HepG2 (cell line): Measurements from ENCODE around the gene TMCC1. TPM values are rescaled to one million over a fixed set of nuclear protein-coding genes. Genes with fewer than 3 reads are reported as not detected.

ENCODE experiments used
- ATAC-seq: fragments of 200-7000 bp; cut with Tn5 transposase; 3 replicates; pipeline ENCODE4 v1.9.1; 2020; ENCODE audit warnings: mild to moderate bottlenecking, moderate library complexity
- BruUV-seq: library from RNA; stranded (reverse); fragments of 400-500 nt; replicated peaks from 2 replicates; lab custom pipeline; 2021; lab: Mats Ljungman, UMichigan
- CTCF ChIA-PET: fragments of 300-600 bp; formaldehyde crosslinking; extraction: SDS; loops from one replicate; lab custom pipeline; 2021; ENCODE audit warnings: low total read pairs, inconsistent platforms, low intra/inter-chr PET ratio; lab: Yijun Ruan, JAX
- POLR2A ChIA-PET: fragments of 350-600 bp; sonication (Branson Sonifier 250); formaldehyde crosslinking; loops from one replicate; lab custom pipeline; 2020; ENCODE audit warnings: antibody characterized with exemption, inconsistent platforms; lab: Yijun Ruan, JAX
- DNase-seq: peaks from one replicate; pipeline ENCODE4 v3.0.0-alpha.2; 2015; ENCODE audit warnings: low spot score
- FAIRE-seq: peaks from 3 replicates; lab custom pipeline; 2011; peaks lifted over from hg19 to GRCh38; lab: Jason Lieb, UNC
- H2AFZ ChIP-seq: one replicate; pipeline ENCODE4 v1.6.1; 2011; ENCODE audit warnings: low read length, inconsistent platforms
- H3K27ac ChIP-seq: fragments of 300-600 bp; 3 replicates; pipeline ENCODE4 v1.8.0; 2011; ENCODE audit warnings: mixed run types, mild to moderate bottlenecking, mixed read lengths, low read length, inconsistent platforms; ENCODE audit not compliant: insufficient read depth; ENCODE audit errors: extremely low read length
- H3K27me3 ChIP-seq, 2 experiments: fragments of 200-600 bp in 1 of 2; 2 replicates in 1 of 2; 3 replicates in 1 of 2; pipeline versions ENCODE4 v1.6.0 to v1.8.0; 2011; ENCODE audit warnings: low read length in 2 of 2, mild to moderate bottlenecking in 2 of 2, moderate library complexity in 2 of 2, inconsistent platforms in 1 of 2; ENCODE audit not compliant: insufficient read depth in 2 of 2, control insufficient read depth in 1 of 2
- H3K36me3 ChIP-seq, 2 experiments: fragments of 200-600 bp in 1 of 2; replicated peaks in 1 of 2; 2 replicates in 1 of 2; 3 replicates in 1 of 2; pipeline versions ENCODE4 v1.5.1 to v1.8.0; 2011; ENCODE audit warnings: low read length in 2 of 2, inconsistent platforms in 1 of 2; ENCODE audit not compliant: insufficient read depth in 2 of 2, control insufficient read depth in 1 of 2
- H3K4me1 ChIP-seq: 2 replicates; pipeline ENCODE4 v1.5.1; 2012; ENCODE audit warnings: low read length, inconsistent platforms; ENCODE audit not compliant: insufficient read depth
- H3K4me2 ChIP-seq: 2 replicates; pipeline ENCODE4 v1.6.0; 2011; ENCODE audit warnings: low read depth, low read length, inconsistent platforms
- H3K4me3 ChIP-seq, 3 experiments: fragments of 200-600 bp in 1 of 3; sonication (generic), shearing (Covaris generic) in 1 of 3; replicated peaks in 1 of 3; 2 replicates each; pipeline ENCODE4 v1.5.1; 2011 to 2016; ENCODE audit warnings: low read length in 3 of 3, inconsistent platforms in 2 of 3, low read depth in 2 of 3, mild to moderate bottlenecking in 2 of 3, control low read depth in 1 of 3, mixed read lengths in 1 of 3; ENCODE audit not compliant: insufficient read depth in 1 of 3
- H3K79me2 ChIP-seq: one replicate; pipeline ENCODE4 v1.6.1; 2011; ENCODE audit warnings: low read length, inconsistent platforms; ENCODE audit not compliant: insufficient read depth
- H3K9ac ChIP-seq: 2 replicates; pipeline ENCODE4 v1.6.0; 2011; ENCODE audit warnings: mild to moderate bottlenecking, low read depth, low read length, inconsistent platforms; ENCODE audit not compliant: insufficient read depth
- H3K9me3 ChIP-seq: 2 replicates; pipeline ENCODE4 v1.5.1; 2012; ENCODE audit warnings: mild to moderate bottlenecking, low read length
- H4K20me1 ChIP-seq: 2 replicates; pipeline ENCODE4 v1.6.0; 2011; ENCODE audit warnings: inconsistent platforms, mild to moderate bottlenecking, low read length, moderate library complexity; ENCODE audit not compliant: insufficient read depth
- ATF7 ChIP-seq, 2 experiments: fragments of 450-650 bp in 1 of 2; sonication (generic) in 1 of 2; formaldehyde crosslinking in 1 of 2; IDR thresholded peaks; 2 replicates each; pipeline versions ENCODE4 v1.4.0 to v1.6.1; 2016 to 2020; ENCODE audit warnings: antibody characterized with exemption in 1 of 2, mild to moderate bottlenecking in 1 of 2, missing genetic modification reagents in 1 of 2
- ETV6 ChIP-seq: sonication (generic); formaldehyde crosslinking; conservative IDR thresholded peaks from 2 replicates; pipeline ENCODE4 v1.4.0; 2020; ENCODE audit warnings: missing genetic modification reagents
- GATAD1 ChIP-seq: IDR thresholded peaks from 2 replicates; pipeline ENCODE4 v1.6.1; 2016; ENCODE audit warnings: missing genetic modification reagents, missing compliant biosample characterization
- GTF2F1 ChIP-seq: fragments of 150-350 bp; IDR thresholded peaks from 2 replicates; pipeline ENCODE4 v1.6.1; 2014; ENCODE audit warnings: low read length
- HOXA7 ChIP-seq: sonication (generic); formaldehyde crosslinking; IDR thresholded peaks from 2 replicates; pipeline ENCODE4 v1.8.1; 2022; ENCODE audit warnings: mild to moderate bottlenecking, missing genetic modification reagents, moderate library complexity
- MYNN ChIP-seq: sonication (generic); formaldehyde crosslinking; IDR thresholded peaks from 2 replicates; pipeline ENCODE4 v1.4.0; 2020; ENCODE audit warnings: mild to moderate bottlenecking, low read depth, missing genetic modification reagents
- NFKBIZ ChIP-seq: IDR thresholded peaks from 2 replicates; pipeline ENCODE4 v1.6.1; 2018; ENCODE audit warnings: missing genetic modification reagents, missing compliant biosample characterization
- NR2F2 ChIP-seq: IDR thresholded peaks from 2 replicates; pipeline ENCODE4 v1.6.1; 2012; ENCODE audit warnings: low read depth, inconsistent platforms, borderline replicate concordance
- TCF7 ChIP-seq: sonication (generic); IDR thresholded peaks from 2 replicates; pipeline ENCODE4 v1.6.1; 2016; ENCODE audit warnings: antibody characterized with exemption, low read depth
- ZBTB25 ChIP-seq: IDR thresholded peaks from 2 replicates; pipeline ENCODE4 v1.6.1; 2018; ENCODE audit warnings: missing genetic modification reagents
- ZFP82 ChIP-seq: sonication (generic); formaldehyde crosslinking; IDR thresholded peaks from 2 replicates; pipeline ENCODE4 v1.5.1; 2020; ENCODE audit warnings: mild to moderate bottlenecking, missing genetic modification reagents, borderline replicate concordance
- ZNF10 ChIP-seq: sonication (generic); formaldehyde crosslinking; IDR thresholded peaks from 2 replicates; pipeline ENCODE4 v1.4.0; 2020; ENCODE audit warnings: mild to moderate bottlenecking, low read depth, missing genetic modification reagents, borderline replicate concordance
- ZNF747 ChIP-seq: sonication (generic); formaldehyde crosslinking; IDR thresholded peaks from 2 replicates; pipeline ENCODE4 v1.8.1; 2023; ENCODE audit warnings: missing genetic modification reagents, mild to moderate bottlenecking, borderline replicate concordance
- ZNF790 ChIP-seq: sonication (generic); formaldehyde crosslinking; IDR thresholded peaks from 2 replicates; pipeline ENCODE4 v1.8.0; 2022; ENCODE audit warnings: missing genetic modification reagents, mild to moderate bottlenecking, borderline replicate concordance
- WGBS: methylation state at CpG from one replicate; pipeline ENCODE4 v1.1.6; 2017; ENCODE audit warnings: low lambda C conversion rate; 5-methylcytosine and 5-hydroxymethylcytosine counted together
- in situ Hi-C: cut with HindIII; loops from 2 replicates; pipeline ENCODE4 v1.10.0; 2017; ENCODE audit warnings: low pct_unique_long_range_greater_than_20kb; ENCODE audit not compliant: extremely low pct_ligation_motif_present
- intact Hi-C: fragments of 100-400 bp; cut with micrococcal nuclease; formaldehyde crosslinking; loops from one replicate; pipeline ENCODE4 v1.10.0; 2022; ENCODE audit not compliant: unreplicated experiment
- polyA plus RNA-seq, 8 experiments: library from polyadenylated mRNA; depleted of rRNA in 3 of 8; stranded (reverse) in 7 of 8; unstranded in 1 of 8; fragments of >200 nt; fragmentation: Illumina TruSeq in 4 of 8; extraction: Trizol in 4 of 8; gene quantifications; 2 replicates each; pipeline versions ENCODE4 v1.2.1 to v1.2.3, GENCODE V29; 2011 to 2016; ENCODE audit warnings: low read depth in 4 of 8, missing spikeins in 1 of 8, mixed read lengths in 1 of 8; ENCODE audit not compliant: insufficient read depth in 1 of 8
- total RNA-seq, 5 experiments: library from RNA; depleted of rRNA; stranded (reverse); fragments of >200 nt; fragmentation: Illumina TruSeq; extraction: Trizol; gene quantifications; 2 replicates each; pipeline ENCODE4 v1.2.3, GENCODE V29; 2016; ENCODE audit warnings: low read depth in 1 of 5

Gene TMCC1
- total and polyA plus RNA-seq, 2 of the 13 experiments (the other 11 are each of a cell fraction or from before 2014, with no cell fraction given), result 12.1 to 264 TPM

- H3K4me2 ChIP-seq, result no peak overlapping the region
- BruUV-seq, result no TSS peak
- no peak overlapping the region for H2AFZ ChIP-seq
- TF ChIP-seq ZNF747 (CRISPR knock-in tag) (no peak), GTF2F1 (no peak), ZNF10 (no peak), ZNF790 (CRISPR knock-in tag) (no peak), ZFP82 (CRISPR knock-in tag) (no peak)
- TF ChIP-seq, all 625 proteins: peak for 0
- no peaks in the 10 kb centered on the region for H4K20me1 ChIP-seq
- in situ Hi-C loops, result loop anchor here (5.0 to 10.0 kb wide), 2 partner anchors 98 to 344 kb away; no protein-coding TSS in a partner anchor
- H3K27ac ChIP-seq, result no peak overlapping the region
- H3K27me3 ChIP-seq, result no peaks in the 10 kb centered on the region
- FAIRE-seq (no peak), DNase-seq (no peak), ATAC-seq (no peak)
- 58% methylated on average over 2 of the region's 2 CpGs for whole genome bisulfite sequencing
- ChIA-PET POLR2A (no interaction called here), CTCF (no interaction called here)
- H3K4me1 ChIP-seq, result peaks cover 14% of the 10 kb centered on the region
- H3K36me3 ChIP-seq, result no peaks in the 10 kb centered on the region
- intact Hi-C loops, result no loop called here
- H3K9ac ChIP-seq, result no peak overlapping the region
- no peaks in the 10 kb centered on the region for H3K79me2 ChIP-seq
- H3K9me3 ChIP-seq, result no peaks in the 10 kb centered on the region
- H3K4me3 ChIP-seq, result no peak overlapping the region
Observed at GRCh38 chr3:129836381-129837064, 57.0 kb downstream of the TMCC1 start.

GRCh38 chr3:129835198-129835597, 58.3 kb downstream of the TMCC1 start:
- BruUV-seq, result no TSS peak
- ChIA-PET CTCF (no interaction called here), POLR2A (no interaction called here)
- FAIRE-seq, result no peak
- intact Hi-C loops, result no loop called here
- Histone ChIP-seq H3K4me1 (peaks cover under 1% of the 10 kb centered on the region; the same call in 1 of the 2 replicates), H3K4me2 (no peak overlapping the region), H3K9ac (no peak overlapping the region), H3K27me3 (no peaks in the 10 kb centered on the region), H3K9me3 (no peaks in the 10 kb centered on the region), H3K79me2 (no peaks in the 10 kb centered on the region), H4K20me1 (no peaks in the 10 kb centered on the region), H3K36me3 (no peaks in the 10 kb centered on the region; a peak in 1 of 5 replicates), H3K27ac (no peak overlapping the region), H3K4me3 (no peak overlapping the region), H2AFZ (no peak overlapping the region)
- no peak for ATAC-seq
- 91% methylated on average over 2 of the region's 2 CpGs for WGBS
- DNase-seq, result no peak
- in situ Hi-C loops, result loop anchor here (5.0 to 10.0 kb wide), 2 partner anchors 100 to 343 kb away; no protein-coding TSS in a partner anchor
- TF ChIP-seq NFKBIZ (CRISPR knock-in tag) (no peak), ZBTB25 (CRISPR knock-in tag) (no peak), GATAD1 (CRISPR knock-in tag) (no peak), ETV6 (CRISPR knock-in tag) (no peak), NR2F2 (no peak), ATF7 (IDR thresholded peaks at IDR 0.05) (no peak), ATF7 (CRISPR knock-in tag; IDR thresholded peaks at IDR 0.05) (no peak), TCF7 (no peak), MYNN (CRISPR knock-in tag) (no peak), HOXA7 (CRISPR knock-in tag) (no peak)
